Activated T-helper 9 cell treated with anti-CD3 and anti-CD28 coated beads, Interleukin-2, amount 50 U/mL, for 16 hours (primary cell): ENCODE measurements around the gene C20orf96.
"Not testable (repeated sequence)": the region's sequence is repeated elsewhere in the genome, so short reads cannot be mapped to it uniquely, and the experiment has no call there.

ENCODE experiments used
- DNase-seq: peaks from one replicate; pipeline ENCODE4 v3.0.0-alpha.2; 2020; ENCODE audit warnings: low read depth

Gene C20orf96

GRCh38 chr20:235891-236290, 54.7 kb downstream of the C20orf96 start:
- DNase-seq, result no peak

- DNase-seq, result no peak
These were observed 63.0 kb downstream of the C20orf96 start for GRCh38 chr20:227439-228105.

- no peak for DNase-seq
These were observed 63.6 kb downstream of the C20orf96 start, which contains the start of gene DEFB129 for GRCh38 chr20:226958-227357. Gene DEFB129, plus strand, starts transcription at chr20:227258. Its CDS starts 31 bp downstream, at chr20:227289.

- DNase-seq, result not testable (repeated sequence)
These were observed 64.7 kb downstream of the C20orf96 start for GRCh38 chr20:225879-226278.

- DNase-seq, result no peak
These were observed 69.2 kb downstream of the C20orf96 start for GRCh38 chr20:221258-221830.
